RWPE1 (cell line): ENCODE data around the gene RAB3B.

Experiments used
- CTCF ChIA-PET: fragments of 350-600 bp; sonication (Branson Sonifier 250); formaldehyde crosslinking; extraction: SDS; loops from one replicate; lab custom pipeline; 2021; lab: Yijun Ruan, JAX
- POLR2A ChIA-PET: fragments of 400-600 bp; formaldehyde crosslinking; extraction: SDS; loops from one replicate; lab custom pipeline; 2020; ENCODE audit warnings: antibody characterized with exemption; ENCODE audit not compliant: low non-redundant PET; lab: Yijun Ruan, JAX
- DNase-seq: peaks from one replicate; pipeline ENCODE4 v3.0.0; 2012; ENCODE audit warnings: low spot score
- H3K27ac ChIP-seq: fragments of 450-650 bp; 2 replicates; pipeline ENCODE4 v1.5.1; 2017
- TF ChIP-seq, protein P1 (sequence below): fragments of 450-650 bp; conservative IDR thresholded peaks from 2 replicates; pipeline ENCODE4 v1.5.1; 2017; ENCODE audit warnings: low read depth, mild to moderate bottlenecking

The RAB3B gene

DNA sequence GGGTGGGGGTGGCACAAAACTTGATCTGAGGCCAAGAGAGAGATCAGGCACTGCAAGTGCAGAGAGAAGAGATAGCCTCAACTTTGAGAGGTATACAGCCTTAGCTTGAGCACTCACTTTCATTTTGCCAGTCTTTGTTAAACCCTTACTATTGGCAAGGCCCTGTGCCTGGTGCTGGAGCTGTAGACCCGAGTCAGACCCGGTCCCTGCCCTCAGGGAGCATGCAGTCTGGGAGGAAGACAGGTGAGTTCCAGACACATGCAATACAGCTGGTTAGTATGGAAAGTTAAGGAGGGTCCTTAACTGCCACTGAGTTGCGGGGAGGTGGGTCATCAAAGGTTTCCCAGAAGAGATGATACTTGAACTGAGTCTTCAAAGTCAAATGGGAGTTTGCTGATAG lies 31.7 kb downstream of the RAB3B start:
- POLR2A ChIA-PET, result no interaction called here
- DNase-seq, result no peak
- H3K27ac ChIP-seq, result no peak overlapping the region
- CTCF ChIA-PET, result no interaction called here
- TF ChIP-seq, protein P1, sequence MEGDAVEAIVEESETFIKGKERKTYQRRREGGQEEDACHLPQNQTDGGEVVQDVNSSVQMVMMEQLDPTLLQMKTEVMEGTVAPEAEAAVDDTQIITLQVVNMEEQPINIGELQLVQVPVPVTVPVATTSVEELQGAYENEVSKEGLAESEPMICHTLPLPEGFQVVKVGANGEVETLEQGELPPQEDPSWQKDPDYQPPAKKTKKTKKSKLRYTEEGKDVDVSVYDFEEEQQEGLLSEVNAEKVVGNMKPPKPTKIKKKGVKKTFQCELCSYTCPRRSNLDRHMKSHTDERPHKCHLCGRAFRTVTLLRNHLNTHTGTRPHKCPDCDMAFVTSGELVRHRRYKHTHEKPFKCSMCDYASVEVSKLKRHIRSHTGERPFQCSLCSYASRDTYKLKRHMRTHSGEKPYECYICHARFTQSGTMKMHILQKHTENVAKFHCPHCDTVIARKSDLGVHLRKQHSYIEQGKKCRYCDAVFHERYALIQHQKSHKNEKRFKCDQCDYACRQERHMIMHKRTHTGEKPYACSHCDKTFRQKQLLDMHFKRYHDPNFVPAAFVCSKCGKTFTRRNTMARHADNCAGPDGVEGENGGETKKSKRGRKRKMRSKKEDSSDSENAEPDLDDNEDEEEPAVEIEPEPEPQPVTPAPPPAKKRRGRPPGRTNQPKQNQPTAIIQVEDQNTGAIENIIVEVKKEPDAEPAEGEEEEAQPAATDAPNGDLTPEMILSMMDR, result no peak

- DNase-seq, result no peak
Measured at GRCh38 chr1:51957618-51958017, 32.9 kb downstream of the RAB3B start.

DNA sequence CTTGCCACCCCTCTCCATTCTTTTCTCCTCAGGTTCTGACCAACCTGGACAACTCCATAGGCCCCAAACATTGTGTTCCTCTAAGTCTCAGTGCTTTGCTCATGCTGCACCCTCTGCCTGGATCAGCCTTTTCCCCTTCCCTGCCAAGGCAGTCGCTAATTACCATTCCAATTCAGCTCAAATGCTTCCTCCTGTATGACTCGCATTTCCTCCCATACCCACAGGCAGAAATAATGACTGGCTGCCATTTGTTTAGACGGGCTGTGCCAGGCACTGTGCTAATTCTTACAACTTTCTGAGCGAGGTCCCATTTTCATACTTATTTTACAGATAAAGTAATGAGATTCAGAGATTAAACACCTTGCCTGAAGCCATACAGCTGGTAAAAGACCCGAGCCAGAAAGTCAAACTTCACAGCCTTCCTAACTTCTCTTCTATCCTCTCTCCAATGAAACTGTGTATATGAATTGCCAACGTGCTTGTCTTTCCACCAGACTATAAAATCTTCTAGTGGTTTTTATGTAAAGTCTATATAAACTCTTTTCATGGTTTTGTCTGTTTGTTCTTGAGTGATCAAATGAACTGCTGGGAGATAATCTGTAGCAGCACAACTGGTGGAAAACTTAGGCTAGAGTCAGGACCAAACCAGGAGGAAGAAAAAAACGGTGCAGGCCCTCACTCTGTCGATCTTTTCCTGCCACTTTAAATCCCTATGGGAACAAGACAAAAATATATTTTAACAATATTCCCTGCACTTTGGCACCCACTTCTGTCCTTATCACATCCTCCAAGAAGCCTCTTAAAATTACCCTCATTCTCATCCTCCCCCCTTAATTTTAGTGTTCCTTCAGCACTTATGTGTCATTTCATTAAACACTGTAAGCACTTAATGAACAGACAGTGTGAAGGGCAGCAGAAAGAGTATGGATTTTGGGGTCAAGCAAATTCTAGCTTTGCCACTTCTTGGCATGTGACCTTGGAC lies 33.7 kb downstream of the RAB3B start:
- DNase-seq, result no peak
- no peak overlapping the region for H3K27ac ChIP-seq
- CTCF ChIA-PET, result interaction anchor here (0.6 kb wide), 2 partner anchors 10 to 467 kb away, joined by 3 to 5 read pairs; no protein-coding TSS in a partner anchor
- TF ChIP-seq, protein P1, result no peak
- POLR2A ChIA-PET, result no interaction called here

More at GRCh38 chr1:51957618-51958017, 32.9 kb downstream of the RAB3B start:
- CTCF ChIA-PET, result interaction anchor here (0.6 kb wide), 1 partner anchor 1528 kb away, joined by 3 read pairs; no protein-coding TSS in a partner anchor
- H3K27ac ChIP-seq, result no peak overlapping the region
- POLR2A ChIA-PET, result no interaction called here
- TF ChIP-seq, protein P1, result no peak

- ChIA-PET POLR2A (no interaction called here), CTCF (interaction anchor here (0.6 to 0.7 kb wide), 3 partner anchors 9 to 466 kb away, joined by 3 to 5 read pairs (median 4); no protein-coding TSS in a partner anchor)
- no peak for DNase-seq
- H3K27ac ChIP-seq, result no peak overlapping the region
- TF ChIP-seq, protein P1, result no peak
Measured at GRCh38 chr1:51955797-51956527, 34.5 kb downstream of the RAB3B start.

DNA sequence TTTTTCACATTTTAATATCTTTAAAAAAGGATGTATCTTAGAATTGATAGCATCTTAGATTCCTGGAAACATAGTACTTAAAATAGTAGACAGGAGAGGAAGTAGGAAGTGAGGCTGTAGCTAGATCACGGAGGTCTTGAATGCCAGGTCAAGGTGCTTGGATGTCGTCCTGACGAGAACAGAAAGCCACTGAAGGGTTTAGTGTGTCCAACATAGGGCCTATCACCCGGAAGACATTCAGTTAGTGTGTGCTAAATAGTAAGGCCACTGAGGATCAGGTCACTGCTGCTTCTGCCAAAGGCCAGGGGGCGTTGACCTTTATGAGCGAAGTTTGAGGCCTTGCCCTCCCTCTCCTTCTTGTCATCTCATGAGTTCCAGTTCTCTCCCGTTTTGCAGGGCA lies 35.7 kb downstream of the RAB3B start:
- no peak for DNase-seq
- TF ChIP-seq, protein P1, result no peak
- ChIA-PET POLR2A (interaction anchor here (0.6 kb wide), 1 partner anchor 99 kb away, joined by 3 read pairs; no protein-coding TSS in a partner anchor), CTCF (no interaction called here)
- H3K27ac ChIP-seq, result no peak overlapping the region

- POLR2A ChIA-PET, result no interaction called here
- DNase-seq, result no peak
- no peak overlapping the region for H3K27ac ChIP-seq
Measured at GRCh38 chr1:51953079-51953478, 37.4 kb downstream of the RAB3B start.

More at GRCh38 chr1:51953079-51953478, 37.4 kb downstream of the RAB3B start:
- CTCF ChIA-PET, result no interaction called here
- TF ChIP-seq, protein P1, result no peak
